Measurements from ENCODE around the gene MMP27. TPM values are rescaled to one million over a fixed set of nuclear protein-coding genes. Genes with fewer than 3 reads are reported as not detected.

MMP27 gene
- not detected in 2 replicates for total RNA-seq
- not detected in 2 replicates for polyA plus RNA-seq

- H4K20me1 ChIP-seq (ENCODE audit: insufficient read depth, poor library complexity, severe bottlenecking): no peaks in the 10 kb centered on the region
- H3K27me3 ChIP-seq: no peaks in the 10 kb centered on the region
- H3K9me2 ChIP-seq (replicated peaks; ENCODE audit: insufficient read depth): no peaks in the 10 kb centered on the region
- no peak for TF ChIP-seq EZH2phosphoT487 (IDR thresholded peaks at IDR 0.05; ENCODE audit: low read depth, severe bottlenecking, unreplicated experiment)
- TF ChIP-seq CTCF (IDR thresholded peaks at IDR 0.05; ENCODE audit: poor library complexity): no peak
- TF ChIP-seq EZH2 (IDR thresholded peaks at IDR 0.05; ENCODE audit: borderline replicate concordance): no peak
- no peak within 1 kb of the TSS for H3K4me2 ChIP-seq
- H3K4me1 ChIP-seq (ENCODE audit: insufficient read depth): no peaks in the 10 kb centered on the region
- no peak within 1 kb of the TSS for H3K27ac ChIP-seq
- 71% methylated on average over 5 of the region's 5 CpGs for WGBS (ENCODE audit: low lambda C conversion rate, missing lambda C conversion rate)
- no peaks in the 10 kb centered on the region for H3K79me2 ChIP-seq
- H3K36me3 ChIP-seq (replicated peaks; ENCODE audit: insufficient read depth, low read depth): no peaks in the 10 kb centered on the region
- no peaks in the 10 kb centered on the region for H3K9me3 ChIP-seq (ENCODE audit: low read depth)
- H2AFZ ChIP-seq: no peak within 1 kb of the TSS
- DNase-seq (ENCODE audit: low spot score): no peak
- H3K4me3 ChIP-seq: no peak within 1 kb of the TSS
These were observed at the start of gene MMP27 for GRCh38 chr11:102705626-102706025. Gene MMP27 (minus strand): TSS chr11:102705769. CDS start chr11:102705714, 55 bp downstream.

- no peaks in the 10 kb centered on the region for H3K4me1 ChIP-seq (ENCODE audit: insufficient read depth)
- H3K4me2 ChIP-seq: no peak overlapping the region
- H3K36me3 ChIP-seq (replicated peaks; ENCODE audit: insufficient read depth, low read depth): no peaks in the 10 kb centered on the region
- no peak for DNase-seq (ENCODE audit: low spot score)
- H3K9me3 ChIP-seq (ENCODE audit: low read depth): no peaks in the 10 kb centered on the region
- H3K27me3 ChIP-seq: no peaks in the 10 kb centered on the region
- TF ChIP-seq CTCF (IDR thresholded peaks at IDR 0.05; ENCODE audit: poor library complexity) (no peak), EZH2phosphoT487 (IDR thresholded peaks at IDR 0.05; ENCODE audit: low read depth, severe bottlenecking, unreplicated experiment) (no peak), EZH2 (IDR thresholded peaks at IDR 0.05; ENCODE audit: borderline replicate concordance) (no peak)
- no peak overlapping the region for H3K27ac ChIP-seq
- H3K9me2 ChIP-seq (replicated peaks; ENCODE audit: insufficient read depth): no peaks in the 10 kb centered on the region
- no peak overlapping the region for H3K4me3 ChIP-seq
- 100% methylated on average over 1 of the region's 1 CpG for WGBS (ENCODE audit: low lambda C conversion rate, missing lambda C conversion rate)
- no peaks in the 10 kb centered on the region for H3K79me2 ChIP-seq
- no peaks in the 10 kb centered on the region for H4K20me1 ChIP-seq (ENCODE audit: insufficient read depth, poor library complexity, severe bottlenecking)
- no peak overlapping the region for H2AFZ ChIP-seq
These were observed 47.7 kb upstream of the MMP27 start for GRCh38 chr11:102753267-102753666.

GRCh38 chr11:102751673-102752072 lies 46.1 kb upstream of the MMP27 start:
- Histone ChIP-seq H3K27ac (no peak overlapping the region), H2AFZ (no peak overlapping the region), H4K20me1 (ENCODE audit: insufficient read depth, poor library complexity, severe bottlenecking) (no peaks in the 10 kb centered on the region), H3K27me3 (no peaks in the 10 kb centered on the region), H3K9me3 (ENCODE audit: low read depth) (no peaks in the 10 kb centered on the region), H3K36me3 (replicated peaks; ENCODE audit: insufficient read depth, low read depth) (no peaks in the 10 kb centered on the region), H3K4me3 (no peak overlapping the region), H3K79me2 (no peaks in the 10 kb centered on the region), H3K4me2 (no peak overlapping the region), H3K9me2 (replicated peaks; ENCODE audit: insufficient read depth) (no peaks in the 10 kb centered on the region), H3K4me1 (ENCODE audit: insufficient read depth) (no peaks in the 10 kb centered on the region)
- no peak for TF ChIP-seq EZH2 (IDR thresholded peaks at IDR 0.05; ENCODE audit: borderline replicate concordance)
- TF ChIP-seq EZH2phosphoT487 (IDR thresholded peaks at IDR 0.05; ENCODE audit: low read depth, severe bottlenecking, unreplicated experiment): no peak
- TF ChIP-seq CTCF (IDR thresholded peaks at IDR 0.05; ENCODE audit: poor library complexity): no peak
- no peak for DNase-seq (ENCODE audit: low spot score)
